ENCODE results near the gene PHTF2.
"Not testable (repeated sequence)": the region's sequence is repeated elsewhere in the genome, so short reads cannot be mapped to it uniquely, and the experiment has no call there.

Gene PHTF2

DNA sequence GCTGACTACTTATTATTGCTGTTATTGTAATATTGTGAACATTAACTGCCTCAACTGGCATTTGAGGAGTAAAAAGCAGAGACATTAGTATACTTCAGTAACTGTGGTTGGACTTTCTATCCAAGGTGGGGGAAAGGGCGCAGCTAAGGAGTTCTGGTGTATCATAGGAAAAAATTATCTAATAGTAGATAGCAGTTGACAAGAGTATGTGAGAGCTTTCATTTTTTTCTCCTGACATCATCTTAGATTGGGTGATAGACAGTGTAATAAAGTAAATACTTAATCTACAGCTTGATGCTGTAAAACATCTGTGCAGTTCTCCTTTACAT, 68.9 kb downstream of the PHTF2 start:
- Histone ChIP-seq H3F3A (ENCODE audit: control insufficient read depth, insufficient read depth) (no peaks in the 10 kb centered on the region), H3K9me2 (replicated peaks; ENCODE audit: control insufficient read depth, low read length) (no peaks in the 10 kb centered on the region), H4K20me1 (ENCODE audit: control insufficient read depth, insufficient read depth, low read depth, low read length) (0 out of 2 replicates have a peak, but pooled peaks cover 3% of the 10 kb centered on the region), H3K79me2 (ENCODE audit: control insufficient read depth, low read length) (peaks cover 80% of the 10 kb centered on the region), H3K4me3 (ENCODE audit: low read length) (no peak overlapping the region), H3K4me2 (ENCODE audit: low read length) (no peak overlapping the region), H3K4me1 (ENCODE audit: control insufficient read depth, low read length) (no peaks in the 10 kb centered on the region), H3K36me3 (ENCODE audit: control insufficient read depth, low read length) (peaks cover 9% of the 10 kb centered on the region; the same call in 1 of the 2 replicates), H3K27me3 (ENCODE audit: control insufficient read depth, low read length) (no peaks in the 10 kb centered on the region), H3K27ac (ENCODE audit: low read depth, low read length) (no peak overlapping the region), H3K9me3 (ENCODE audit: control insufficient read depth, insufficient read depth, low read length) (no peaks in the 10 kb centered on the region)
- TF ChIP-seq EZH2phosphoT487 (IDR thresholded peaks at IDR 0.05; ENCODE audit: borderline replicate concordance, low read length), result no peak
- TF ChIP-seq, protein P1, sequence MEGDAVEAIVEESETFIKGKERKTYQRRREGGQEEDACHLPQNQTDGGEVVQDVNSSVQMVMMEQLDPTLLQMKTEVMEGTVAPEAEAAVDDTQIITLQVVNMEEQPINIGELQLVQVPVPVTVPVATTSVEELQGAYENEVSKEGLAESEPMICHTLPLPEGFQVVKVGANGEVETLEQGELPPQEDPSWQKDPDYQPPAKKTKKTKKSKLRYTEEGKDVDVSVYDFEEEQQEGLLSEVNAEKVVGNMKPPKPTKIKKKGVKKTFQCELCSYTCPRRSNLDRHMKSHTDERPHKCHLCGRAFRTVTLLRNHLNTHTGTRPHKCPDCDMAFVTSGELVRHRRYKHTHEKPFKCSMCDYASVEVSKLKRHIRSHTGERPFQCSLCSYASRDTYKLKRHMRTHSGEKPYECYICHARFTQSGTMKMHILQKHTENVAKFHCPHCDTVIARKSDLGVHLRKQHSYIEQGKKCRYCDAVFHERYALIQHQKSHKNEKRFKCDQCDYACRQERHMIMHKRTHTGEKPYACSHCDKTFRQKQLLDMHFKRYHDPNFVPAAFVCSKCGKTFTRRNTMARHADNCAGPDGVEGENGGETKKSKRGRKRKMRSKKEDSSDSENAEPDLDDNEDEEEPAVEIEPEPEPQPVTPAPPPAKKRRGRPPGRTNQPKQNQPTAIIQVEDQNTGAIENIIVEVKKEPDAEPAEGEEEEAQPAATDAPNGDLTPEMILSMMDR (IDR thresholded peaks at IDR 0.05; ENCODE audit: low read depth, low read length, poor library complexity, severe bottlenecking), result no peak

DNA sequence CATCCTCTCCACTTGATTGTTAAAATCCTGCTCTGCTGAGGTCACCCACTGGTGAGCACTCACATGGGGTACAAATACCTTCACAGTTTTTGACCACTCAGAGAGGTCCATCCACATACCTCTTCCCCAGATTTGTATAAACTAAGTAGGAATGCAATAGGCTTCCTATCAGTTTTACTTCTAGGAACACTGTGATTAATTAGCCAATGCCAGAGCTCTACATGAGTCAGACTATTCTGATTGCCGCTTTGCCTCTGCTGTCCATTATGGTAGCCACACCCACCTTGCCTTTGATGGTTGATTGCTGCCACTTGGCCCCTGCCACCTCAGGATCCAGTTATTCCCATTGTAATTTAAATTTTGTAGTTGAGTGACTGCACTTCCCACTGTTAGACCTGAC, 73.7 kb downstream of the PHTF2 start:
- not testable (repeated sequence) for H3K9me3 ChIP-seq (ENCODE audit: control insufficient read depth, insufficient read depth, low read length); H3K27ac ChIP-seq (ENCODE audit: low read depth, low read length); H3F3A ChIP-seq (ENCODE audit: control insufficient read depth, insufficient read depth); H3K4me1 ChIP-seq (ENCODE audit: control insufficient read depth, low read length); H3K9me2 ChIP-seq (replicated peaks; ENCODE audit: control insufficient read depth, low read length); H3K27me3 ChIP-seq (ENCODE audit: control insufficient read depth, low read length); H3K4me2 ChIP-seq (ENCODE audit: low read length); H4K20me1 ChIP-seq (ENCODE audit: control insufficient read depth, insufficient read depth, low read depth, low read length); H3K4me3 ChIP-seq (ENCODE audit: low read length)
- Histone ChIP-seq H3K36me3 (ENCODE audit: control insufficient read depth, low read length) (peaks cover 12% of the 10 kb centered on the region; the same call in 1 of the 2 replicates), H3K79me2 (ENCODE audit: control insufficient read depth, low read length) (peaks cover 70% of the 10 kb centered on the region)

DNA sequence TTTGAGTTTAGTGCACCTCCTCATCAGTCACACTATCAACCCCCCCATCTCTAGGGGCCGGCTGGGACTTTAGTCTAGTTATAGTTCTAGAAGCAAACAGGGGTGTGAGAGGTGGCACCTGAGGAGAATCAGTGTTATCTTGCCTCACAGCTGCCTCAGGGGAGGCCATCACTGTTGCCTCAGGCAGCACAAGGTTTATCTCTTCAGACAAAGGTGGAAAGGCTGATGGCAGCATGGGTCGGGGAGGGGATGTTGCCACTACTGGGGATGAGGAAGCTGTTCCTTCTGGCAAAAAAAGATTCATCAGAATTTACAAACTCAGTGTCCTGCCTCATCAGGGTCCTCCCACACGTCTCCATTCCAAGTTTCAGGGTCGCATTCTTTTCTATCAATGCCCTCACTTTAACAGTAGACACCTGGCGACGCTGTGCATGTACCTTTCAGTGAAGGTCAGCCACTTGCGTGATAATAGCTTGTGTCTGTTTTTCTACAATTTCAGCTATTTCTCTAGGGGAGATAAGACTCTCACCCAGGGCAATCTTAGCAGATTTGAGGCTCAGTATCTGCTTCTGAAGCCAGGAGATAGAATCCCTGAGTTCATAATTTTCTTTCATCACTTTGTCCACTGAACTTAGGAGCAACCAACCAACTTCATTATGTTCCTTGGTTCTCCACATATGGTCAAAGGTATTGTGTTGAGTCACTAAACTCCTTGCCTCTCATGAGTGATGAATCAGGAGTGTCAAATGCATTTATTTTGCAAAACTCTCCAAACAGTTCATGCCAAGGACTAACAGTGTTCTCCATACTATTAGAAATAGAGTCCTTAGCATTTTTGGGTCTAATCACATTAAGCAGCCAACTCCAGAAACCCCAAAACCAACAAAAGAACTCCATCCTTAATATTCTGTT, 75.1 kb downstream of the PHTF2 start:
- peaks cover 12% of the 10 kb centered on the region; the same call in 1 of the 2 replicates for H3K36me3 ChIP-seq (ENCODE audit: control insufficient read depth, low read length)
- not testable (repeated sequence) for H3K27ac ChIP-seq (ENCODE audit: low read depth, low read length); H3F3A ChIP-seq (ENCODE audit: control insufficient read depth, insufficient read depth); H3K4me1 ChIP-seq (ENCODE audit: control insufficient read depth, low read length); H3K4me3 ChIP-seq (ENCODE audit: low read length); H3K27me3 ChIP-seq (ENCODE audit: control insufficient read depth, low read length); H3K9me2 ChIP-seq (replicated peaks; ENCODE audit: control insufficient read depth, low read length); H4K20me1 ChIP-seq (ENCODE audit: control insufficient read depth, insufficient read depth, low read depth, low read length); H3K9me3 ChIP-seq (ENCODE audit: control insufficient read depth, insufficient read depth, low read length); H3K4me2 ChIP-seq (ENCODE audit: low read length)
- peaks cover 69% of the 10 kb centered on the region for H3K79me2 ChIP-seq (ENCODE audit: control insufficient read depth, low read length)

DNA sequence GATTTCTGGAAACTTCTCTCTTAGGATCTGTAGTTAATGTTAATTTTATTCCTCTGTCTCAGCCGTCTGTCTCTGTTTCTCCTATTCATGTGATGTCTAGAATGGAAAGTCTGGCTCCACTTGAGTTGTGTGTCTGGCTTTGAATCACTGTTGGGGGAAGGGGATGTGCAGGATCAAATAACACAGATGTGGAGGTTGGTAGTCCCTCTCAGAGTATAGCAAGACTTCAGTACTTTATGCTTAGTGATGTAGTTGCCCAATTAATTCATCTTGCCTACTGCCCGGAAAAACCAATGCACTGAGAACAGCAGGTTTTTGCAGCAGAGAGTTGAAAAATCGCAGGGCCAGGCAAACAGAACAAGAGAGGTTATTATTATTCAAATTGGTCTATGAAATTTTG, 79.2 kb downstream of the PHTF2 start:
- H3K36me3 ChIP-seq (ENCODE audit: control insufficient read depth, low read length), result peaks cover 12% of the 10 kb centered on the region
- no peaks in the 10 kb centered on the region for H3K27me3 ChIP-seq (ENCODE audit: control insufficient read depth, low read length)
- H3K9me3 ChIP-seq (ENCODE audit: control insufficient read depth, insufficient read depth, low read length), result no peaks in the 10 kb centered on the region
- no peaks in the 10 kb centered on the region for H3K9me2 ChIP-seq (replicated peaks; ENCODE audit: control insufficient read depth, low read length)
- no peaks in the 10 kb centered on the region for H3F3A ChIP-seq (ENCODE audit: control insufficient read depth, insufficient read depth)
- H3K4me3 ChIP-seq (ENCODE audit: low read length), result no peak overlapping the region
- TF ChIP-seq, protein P1 (IDR thresholded peaks at IDR 0.05; ENCODE audit: low read depth, low read length, poor library complexity, severe bottlenecking), result no peak
- TF ChIP-seq EZH2phosphoT487 (IDR thresholded peaks at IDR 0.05; ENCODE audit: borderline replicate concordance, low read length), result no peak
- H3K4me1 ChIP-seq (ENCODE audit: control insufficient read depth, low read length), result no peaks in the 10 kb centered on the region
- H3K27ac ChIP-seq (ENCODE audit: low read depth, low read length), result no peak overlapping the region
- H3K79me2 ChIP-seq (ENCODE audit: control insufficient read depth, low read length), result peaks cover 63% of the 10 kb centered on the region
- no peaks in the 10 kb centered on the region for H4K20me1 ChIP-seq (ENCODE audit: control insufficient read depth, insufficient read depth, low read depth, low read length)
- H3K4me2 ChIP-seq (ENCODE audit: low read length), result no peak overlapping the region
